Keratinocyte (primary cell): ENCODE results near the gene PXDC1. TPM values are rescaled to one million over a fixed set of nuclear protein-coding genes. Genes with fewer than 3 reads are reported as not detected.
"Not testable (repeated sequence)": the region's sequence is repeated elsewhere in the genome, so short reads cannot be mapped to it uniquely, and the experiment has no call there.

Source experiments
- DNase-seq: peaks from one replicate; pipeline ENCODE4 v3.0.0-alpha.2; 2011; ENCODE audit warnings: low read depth, missing footprints, low spot score
- FAIRE-seq: peaks from 2 replicates; lab custom pipeline; 2011; peaks lifted over from hg19 to GRCh38; lab: Jason Lieb, UNC
- H2AFZ ChIP-seq: 2 replicates; pipeline ENCODE4 v1.6.0; 2012; ENCODE audit warnings: low read length, control low read depth, inconsistent platforms; ENCODE audit not compliant: control insufficient read depth
- H3K27ac ChIP-seq: 2 replicates; pipeline ENCODE4 v1.5.1; 2011; ENCODE audit warnings: low read length; ENCODE audit not compliant: control insufficient read depth, insufficient read depth
- H3K27me3 ChIP-seq: 3 replicates; pipeline ENCODE4 v1.6.0; 2011; ENCODE audit warnings: low read length; ENCODE audit not compliant: control insufficient read depth, insufficient read depth; ENCODE audit errors: extremely low read depth
- H3K36me3 ChIP-seq, 2 experiments: 2 replicates in 1 of 2; 3 replicates in 1 of 2; pipeline ENCODE4 v1.5.1; 2011; ENCODE audit warnings: low read length in 2 of 2, mild to moderate bottlenecking in 1 of 2; ENCODE audit not compliant: control insufficient read depth in 2 of 2, insufficient read depth in 2 of 2; ENCODE audit errors: extremely low read depth in 1 of 2
- H3K4me1 ChIP-seq: 3 replicates; pipeline ENCODE4 v1.5.1; 2011; ENCODE audit warnings: low read length; ENCODE audit not compliant: control insufficient read depth, insufficient read depth; ENCODE audit errors: extremely low read depth
- H3K4me2 ChIP-seq: 3 replicates; pipeline ENCODE4 v1.6.0; 2011; ENCODE audit warnings: low read depth, low read length; ENCODE audit not compliant: control insufficient read depth, insufficient read depth; ENCODE audit errors: extremely low read depth
- H3K4me3 ChIP-seq, 3 experiments: fragments of 200-600 bp in 1 of 3; sonication (generic) in 1 of 3; 2 replicates in 2 of 3; 3 replicates in 1 of 3; pipeline ENCODE4 v1.5.1; 2011 to 2016; ENCODE audit warnings: low read length in 3 of 3, mild to moderate bottlenecking in 3 of 3, control low read depth in 2 of 3, inconsistent platforms in 1 of 3, low read depth in 1 of 3, mixed read lengths in 1 of 3, mixed run types in 1 of 3, moderate library complexity in 1 of 3; ENCODE audit not compliant: control insufficient read depth in 2 of 3, insufficient read depth in 2 of 3; ENCODE audit errors: extremely low read depth in 1 of 3
- H3K79me2 ChIP-seq: 2 replicates; pipeline ENCODE4 v1.6.0; 2012; ENCODE audit warnings: low read length; ENCODE audit not compliant: control insufficient read depth, insufficient read depth
- H3K9ac ChIP-seq: 3 replicates; pipeline ENCODE4 v1.6.0; 2011; ENCODE audit warnings: low read length; ENCODE audit not compliant: control insufficient read depth, insufficient read depth; ENCODE audit errors: extremely low read depth
- H3K9me1 ChIP-seq: 3 replicates; pipeline ENCODE4 v1.6.0; 2011; ENCODE audit warnings: low read length; ENCODE audit not compliant: control insufficient read depth, insufficient read depth; ENCODE audit errors: extremely low read depth
- H3K9me3 ChIP-seq: 2 replicates; pipeline ENCODE4 v1.5.1; 2012; ENCODE audit warnings: low read depth, low read length; ENCODE audit not compliant: control insufficient read depth
- H4K20me1 ChIP-seq: 3 replicates; pipeline ENCODE4 v1.6.0; 2011; ENCODE audit warnings: low read length; ENCODE audit not compliant: control insufficient read depth, insufficient read depth; ENCODE audit errors: extremely low read depth
- EZH2 ChIP-seq: IDR thresholded peaks from one replicate; pipeline ENCODE4 v1.6.1; 2012; ENCODE audit warnings: inconsistent platforms, mild to moderate bottlenecking, low read length, moderate library complexity
- dilution Hi-C: fragments of 300-500 bp; cut with MboI; formaldehyde crosslinking; loops from one replicate; pipeline ENCODE4 v1.7.0; 2020; ENCODE audit warnings: low sequenced_read_pairs; ENCODE audit not compliant: extremely low pct_ligation_motif_present
- polyA plus RNA-seq, 5 experiments: library from polyadenylated mRNA; depleted of rRNA in 3 of 5; stranded (reverse) in 3 of 5; stranded (forward) in 1 of 5; unstranded in 1 of 5; fragments of >200 nt; gene quantifications; 1 replicate in 1 of 5; 2 replicates in 3 of 5; 3 replicates in 1 of 5; pipeline versions ENCODE4 v1.2.1 to v1.2.3, GENCODE V29; 2011 to 2012; ENCODE audit warnings: missing spikeins in 2 of 5, low read depth in 1 of 5, low replicate concordance in 1 of 5
- TF ChIP-seq, protein P1 (sequence below), 3 experiments: IDR thresholded peaks in 1 of 3; conservative IDR thresholded peaks in 1 of 3; optimal IDR thresholded peaks in 1 of 3; 2 replicates in 2 of 3; 3 replicates in 1 of 3; pipeline versions ENCODE3 to v1.5.1; 2011; ENCODE audit warnings: low read length in 3 of 3, mild to moderate bottlenecking in 3 of 3, moderate library complexity in 2 of 3, control low read depth in 1 of 3, inconsistent platforms in 1 of 3; ENCODE audit not compliant: insufficient read depth in 2 of 3; ENCODE audit errors: extremely low read depth in 1 of 3

The PXDC1 gene
- polyA plus RNA-seq, 1 donor (not counting 4 experiments of a cell fraction or from before 2014, with no cell fraction given): 17.1 TPM

DNA sequence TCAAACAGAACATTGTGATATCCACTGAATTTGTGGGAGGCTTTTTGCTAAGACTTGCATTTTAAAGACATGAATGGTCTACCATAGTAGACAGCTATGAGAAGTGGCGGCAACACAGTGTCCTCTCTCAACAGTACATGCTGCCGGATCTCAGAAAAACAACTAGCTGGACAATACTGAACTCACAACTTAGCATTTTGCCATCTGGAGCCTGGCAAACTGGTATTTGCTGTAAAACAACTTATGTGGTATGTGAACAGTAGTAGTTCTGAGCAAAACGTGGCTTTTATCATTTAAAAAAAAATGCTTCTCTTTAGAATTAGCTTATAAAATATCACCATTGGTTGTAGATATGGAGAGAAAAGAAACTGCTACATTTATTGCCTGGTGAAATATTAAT lies 3.3 kb upstream of the PXDC1 start:
- no peak overlapping the region for H3K9ac ChIP-seq
- dilution Hi-C loops: no loop called here
- no peak for DNase-seq
- H3K4me1 ChIP-seq: peaks cover 4% of the 10 kb centered on the region
- H4K20me1 ChIP-seq: peaks cover 1% of the 10 kb centered on the region
- FAIRE-seq: no peak
- H3K4me3 ChIP-seq: no peak overlapping the region
- TF ChIP-seq, protein P1, sequence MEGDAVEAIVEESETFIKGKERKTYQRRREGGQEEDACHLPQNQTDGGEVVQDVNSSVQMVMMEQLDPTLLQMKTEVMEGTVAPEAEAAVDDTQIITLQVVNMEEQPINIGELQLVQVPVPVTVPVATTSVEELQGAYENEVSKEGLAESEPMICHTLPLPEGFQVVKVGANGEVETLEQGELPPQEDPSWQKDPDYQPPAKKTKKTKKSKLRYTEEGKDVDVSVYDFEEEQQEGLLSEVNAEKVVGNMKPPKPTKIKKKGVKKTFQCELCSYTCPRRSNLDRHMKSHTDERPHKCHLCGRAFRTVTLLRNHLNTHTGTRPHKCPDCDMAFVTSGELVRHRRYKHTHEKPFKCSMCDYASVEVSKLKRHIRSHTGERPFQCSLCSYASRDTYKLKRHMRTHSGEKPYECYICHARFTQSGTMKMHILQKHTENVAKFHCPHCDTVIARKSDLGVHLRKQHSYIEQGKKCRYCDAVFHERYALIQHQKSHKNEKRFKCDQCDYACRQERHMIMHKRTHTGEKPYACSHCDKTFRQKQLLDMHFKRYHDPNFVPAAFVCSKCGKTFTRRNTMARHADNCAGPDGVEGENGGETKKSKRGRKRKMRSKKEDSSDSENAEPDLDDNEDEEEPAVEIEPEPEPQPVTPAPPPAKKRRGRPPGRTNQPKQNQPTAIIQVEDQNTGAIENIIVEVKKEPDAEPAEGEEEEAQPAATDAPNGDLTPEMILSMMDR (optimal IDR thresholded peaks at IDR 0.05 in 1 of 3, IDR thresholded peaks at IDR 0.05 in 1 of 3, conservative IDR thresholded peaks at IDR 0.05 in 1 of 3; ENCODE audit: extremely low read depth in 1 of 3, insufficient read depth in 2 of 3, low read length in 3 of 3): no peak
- TF ChIP-seq EZH2: no peak
- no peaks in the 10 kb centered on the region for H3K27me3 ChIP-seq
- peaks cover 12% of the 10 kb centered on the region for H3K79me2 ChIP-seq
- H3K4me2 ChIP-seq: no peak overlapping the region
- H2AFZ ChIP-seq: no peak overlapping the region
- H3K9me3 ChIP-seq: no peaks in the 10 kb centered on the region
- H3K36me3 ChIP-seq: no peaks in the 10 kb centered on the region
- H3K27ac ChIP-seq: no peak overlapping the region
- no peaks in the 10 kb centered on the region for H3K9me1 ChIP-seq

GRCh38 chr6:3754032-3754725 lies 2.7 kb upstream of the PXDC1 start:
- H3K9me3 ChIP-seq, H2AFZ ChIP-seq, H3K27ac ChIP-seq, H3K4me3 ChIP-seq, dilution Hi-C loops, H4K20me1 ChIP-seq, DNase-seq, H3K27me3 ChIP-seq, H3K9me1 ChIP-seq, H3K4me2 ChIP-seq, H3K9ac ChIP-seq, H3K36me3 ChIP-seq, FAIRE-seq, H3K4me1 ChIP-seq: not testable (repeated sequence)
- H3K79me2 ChIP-seq: peaks cover 18% of the 10 kb centered on the region
